HG03520 (cell line): ENCODE measurements around the gene PARP4.
"Not testable (repeated sequence)": the region's sequence is repeated elsewhere in the genome, so short reads cannot be mapped to it uniquely, and the experiment has no call there.

Experiments used
- ATAC-seq: cut with Tn5 transposase; IDR thresholded peaks from one replicate; pipeline ENCODE4 v1.9.1; 2021; ENCODE audit warnings: mild to moderate bottlenecking, moderate library complexity; ENCODE audit not compliant: unreplicated experiment

Gene PARP4

DNA sequence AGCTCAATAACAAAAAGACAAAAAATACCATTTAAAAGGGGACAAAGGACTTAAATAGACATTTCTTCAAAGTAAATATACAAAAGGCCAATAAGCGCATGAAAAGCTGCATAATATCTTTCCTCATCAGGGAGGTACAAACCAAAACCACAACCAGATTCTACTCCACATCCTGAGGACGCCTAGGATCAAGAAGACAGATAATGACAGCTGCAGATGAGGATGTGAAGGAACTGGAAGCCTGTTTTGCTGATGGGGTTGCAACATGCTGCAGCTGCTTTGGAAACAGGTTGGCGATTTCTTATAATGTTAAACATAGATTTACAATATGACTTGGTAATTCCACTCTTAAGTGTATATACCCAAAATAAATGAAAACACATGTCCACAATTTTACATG lies 132.4 kb downstream of the PARP4 start:
- ATAC-seq, result not testable (repeated sequence)

DNA sequence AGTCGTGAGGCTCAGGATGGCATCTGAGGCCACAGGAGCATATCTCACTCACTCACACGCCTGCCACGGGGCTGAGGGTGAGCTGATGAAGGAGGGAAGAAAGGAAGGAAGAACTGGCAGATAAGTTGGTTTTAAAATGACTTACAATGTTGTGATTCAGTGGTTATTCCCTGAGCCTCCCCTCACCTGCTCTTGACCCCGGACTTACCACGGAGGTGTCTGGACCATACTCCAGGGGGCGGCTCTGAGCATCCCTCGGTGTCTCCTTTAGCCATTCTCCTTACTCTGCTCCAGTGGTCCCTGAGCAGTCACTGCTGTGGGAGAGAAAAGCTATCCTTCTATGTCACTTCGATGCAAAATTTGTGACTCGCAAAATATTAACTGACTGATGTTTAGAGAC lies 141.3 kb downstream of the PARP4 start:
- not testable (repeated sequence) for ATAC-seq
